C4-2B (cell line): ENCODE measurements around the gene PTPRM.

Source experiments
- CTCF ChIP-seq: fragments of 450-650 bp; conservative IDR thresholded peaks from 2 replicates; pipeline ENCODE4 v1.5.1; 2017; ENCODE audit warnings: mild to moderate bottlenecking
- ZFX ChIP-seq: fragments of 450-650 bp; IDR thresholded peaks from 2 replicates; pipeline ENCODE4 v1.6.1; 2017

- no peak for TF ChIP-seq CTCF
- no peak for TF ChIP-seq ZFX
Observed at GRCh38 chr18:8397034-8397433, 829.9 kb downstream of the PTPRM start.
